HG03520 (cell line): Measurements from ENCODE around the gene SIGLEC7.
"Not testable (repeated sequence)": the region's sequence is repeated elsewhere in the genome, so short reads cannot be mapped to it uniquely, and the experiment has no call there.

ENCODE experiments used
- ATAC-seq: cut with Tn5 transposase; IDR thresholded peaks from one replicate; pipeline ENCODE4 v1.9.1; 2021; ENCODE audit warnings: mild to moderate bottlenecking, moderate library complexity; ENCODE audit not compliant: unreplicated experiment

Gene SIGLEC7

GRCh38 chr19:51166846-51167490 is 24.9 kb downstream of the SIGLEC7 start:
- ATAC-seq: no peak

DNA sequence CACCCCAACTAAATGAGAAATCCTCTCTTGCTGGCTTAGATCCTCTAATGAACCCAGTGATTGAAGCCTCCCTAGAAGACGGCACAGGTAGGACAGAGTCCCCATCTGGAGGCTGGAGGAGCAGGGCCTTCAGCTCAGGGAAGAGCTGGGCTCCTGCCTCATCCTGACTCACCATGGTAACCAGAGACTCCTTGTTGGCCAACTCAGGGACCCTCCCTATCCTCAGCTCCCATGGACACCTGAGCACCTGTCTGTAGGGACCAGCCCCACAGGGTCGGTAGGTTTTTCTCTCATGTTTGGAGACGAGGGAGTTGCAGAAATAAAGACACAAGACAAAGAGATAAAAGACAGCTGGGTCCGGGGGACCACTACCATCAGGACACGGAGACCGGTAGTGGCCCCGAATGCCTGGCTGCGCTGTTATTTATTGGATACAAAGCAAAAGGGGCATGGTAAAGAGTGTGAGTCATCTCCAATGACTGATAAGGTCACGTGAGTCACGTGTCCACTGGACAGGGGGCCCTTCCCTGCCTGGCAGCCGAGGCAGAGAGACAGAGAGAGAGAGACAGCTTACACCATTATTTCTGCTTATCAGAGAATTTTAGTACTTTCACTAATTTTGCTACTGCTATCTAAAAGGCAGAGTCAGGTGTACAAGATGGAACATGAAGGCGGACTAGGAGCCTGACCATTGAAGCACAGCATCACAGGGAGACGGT is 26.6 kb downstream of the SIGLEC7 start:
- ATAC-seq: no peak

GRCh38 chr19:51169283-51169918 is 27.3 kb downstream of the SIGLEC7 start:
- ATAC-seq: not testable (repeated sequence)

GRCh38 chr19:51172223-51172622 is 30.1 kb downstream of the SIGLEC7 start:
- no peak for ATAC-seq

DNA sequence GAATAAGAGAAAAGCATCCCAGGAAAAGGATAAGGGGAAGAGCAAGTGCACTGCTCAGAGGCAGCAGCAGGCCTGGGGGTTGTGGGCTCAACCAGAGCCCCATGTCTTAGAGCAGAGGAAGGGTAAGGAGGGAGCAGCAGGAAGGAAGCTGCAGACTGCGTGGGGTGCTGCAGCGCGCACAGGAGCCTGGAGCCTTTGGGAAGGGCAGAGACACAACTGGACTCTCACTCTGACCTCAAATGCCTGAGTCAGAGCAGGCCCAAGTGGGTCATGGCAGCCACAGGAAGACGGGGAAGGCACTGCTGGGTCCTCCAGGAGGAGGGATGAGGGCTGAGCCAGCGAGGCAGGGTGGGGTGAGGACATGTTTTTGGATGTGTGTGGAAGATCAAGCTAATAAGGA is 31.6 kb downstream of the SIGLEC7 start:
- no peak for ATAC-seq

DNA sequence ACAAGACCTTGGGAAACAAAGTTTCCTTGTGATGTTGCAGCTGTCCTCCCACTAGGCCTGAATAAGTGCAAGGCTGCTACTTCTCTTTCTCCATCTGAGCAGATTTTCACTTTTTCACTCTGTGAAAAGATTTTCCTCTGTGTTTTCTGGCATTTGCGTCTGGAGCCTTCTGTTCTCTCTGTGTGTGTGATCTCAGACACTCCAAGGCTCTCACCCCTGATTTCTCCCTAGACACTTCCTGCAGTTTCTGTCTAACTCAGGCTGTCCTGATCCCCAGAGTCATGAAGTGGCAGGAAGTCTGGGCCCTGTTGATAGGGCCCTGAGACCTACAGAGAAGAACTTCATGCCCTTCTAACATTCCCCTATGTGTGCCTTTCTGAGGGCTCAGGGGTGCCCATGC is 37.2 kb downstream of the SIGLEC7 start:
- ATAC-seq: no peak

GRCh38 chr19:51181377-51181912 is 39.3 kb downstream of the SIGLEC7 start:
- no peak for ATAC-seq

DNA sequence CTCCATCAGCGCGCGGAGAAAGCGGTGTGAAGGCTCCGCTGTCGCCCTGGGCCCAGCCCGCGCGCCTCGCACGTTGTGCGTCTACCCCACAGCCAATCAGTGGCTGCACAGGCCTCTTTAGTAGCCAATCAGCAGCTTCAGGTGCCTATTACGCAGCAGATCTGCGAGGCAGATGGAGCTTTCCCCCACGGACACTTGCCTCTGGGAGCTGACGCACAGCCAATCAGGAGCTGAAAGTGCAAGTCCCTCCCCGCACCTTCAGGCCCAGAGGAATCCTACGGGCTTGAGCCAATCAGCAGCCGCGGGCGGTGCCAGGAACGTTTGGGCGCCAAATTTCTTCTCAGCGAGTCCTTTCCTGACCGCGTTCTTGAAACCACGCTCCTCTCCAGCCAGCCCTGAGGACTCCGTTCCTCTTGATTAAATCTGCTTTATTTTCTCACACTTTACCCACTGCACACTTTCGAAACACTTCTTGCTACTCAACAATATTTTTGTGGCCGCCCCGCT is 39.9 kb downstream of the SIGLEC7 start:
- ATAC-seq: no peak

GRCh38 chr19:51183629-51184028 is 41.5 kb downstream of the SIGLEC7 start:
- no peak for ATAC-seq

GRCh38 chr19:51185069-51185867 is 43.2 kb downstream of the SIGLEC7 start:
- no peak for ATAC-seq

DNA sequence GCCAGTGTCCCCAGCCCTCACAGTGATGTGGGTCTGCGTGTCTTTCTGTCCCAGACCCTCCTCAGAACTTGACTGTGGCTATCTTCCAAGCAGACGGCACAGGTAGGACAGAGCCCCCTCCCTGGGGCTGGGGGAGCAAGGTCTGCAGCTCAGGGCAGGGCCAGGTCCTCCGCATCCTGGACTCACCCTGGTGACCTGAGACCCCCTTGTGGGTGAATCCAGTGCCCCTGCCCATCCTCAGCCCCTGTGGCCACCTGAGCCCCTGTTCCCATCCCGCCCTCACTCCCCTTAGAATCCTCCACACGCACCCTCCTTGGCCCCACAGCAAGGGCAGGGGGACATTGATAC is 43.7 kb downstream of the SIGLEC7 start:
- ATAC-seq: no peak

DNA sequence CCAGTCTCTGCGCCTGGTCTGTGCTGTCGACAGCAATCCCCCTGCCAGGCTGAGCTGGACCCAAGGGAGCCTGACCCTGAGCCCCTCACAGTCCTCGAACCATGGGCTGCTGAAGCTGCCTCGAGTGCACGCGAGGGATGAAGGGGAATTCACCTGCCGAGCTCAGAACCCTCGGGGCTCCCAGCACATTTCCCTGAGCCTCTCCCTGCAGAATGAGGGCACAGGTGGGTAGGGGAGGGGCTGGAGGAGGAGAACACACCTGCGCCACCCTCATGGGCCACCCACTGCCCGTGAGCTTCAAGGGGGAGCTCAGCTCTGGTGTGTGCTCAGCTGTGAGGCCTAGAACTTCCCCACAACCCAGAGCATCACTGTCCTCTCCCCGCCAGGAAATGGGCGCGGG is 44.2 kb downstream of the SIGLEC7 start:
- no peak for ATAC-seq

GRCh38 chr19:51187395-51188226 is 45.5 kb downstream of the SIGLEC7 start:
- no peak for ATAC-seq

- ATAC-seq: no peak
Observed at GRCh38 chr19:51188227-51188559, 46.1 kb downstream of the SIGLEC7 start.

GRCh38 chr19:51192689-51193088 is 50.6 kb downstream of the SIGLEC7 start:
- ATAC-seq: no peak

DNA sequence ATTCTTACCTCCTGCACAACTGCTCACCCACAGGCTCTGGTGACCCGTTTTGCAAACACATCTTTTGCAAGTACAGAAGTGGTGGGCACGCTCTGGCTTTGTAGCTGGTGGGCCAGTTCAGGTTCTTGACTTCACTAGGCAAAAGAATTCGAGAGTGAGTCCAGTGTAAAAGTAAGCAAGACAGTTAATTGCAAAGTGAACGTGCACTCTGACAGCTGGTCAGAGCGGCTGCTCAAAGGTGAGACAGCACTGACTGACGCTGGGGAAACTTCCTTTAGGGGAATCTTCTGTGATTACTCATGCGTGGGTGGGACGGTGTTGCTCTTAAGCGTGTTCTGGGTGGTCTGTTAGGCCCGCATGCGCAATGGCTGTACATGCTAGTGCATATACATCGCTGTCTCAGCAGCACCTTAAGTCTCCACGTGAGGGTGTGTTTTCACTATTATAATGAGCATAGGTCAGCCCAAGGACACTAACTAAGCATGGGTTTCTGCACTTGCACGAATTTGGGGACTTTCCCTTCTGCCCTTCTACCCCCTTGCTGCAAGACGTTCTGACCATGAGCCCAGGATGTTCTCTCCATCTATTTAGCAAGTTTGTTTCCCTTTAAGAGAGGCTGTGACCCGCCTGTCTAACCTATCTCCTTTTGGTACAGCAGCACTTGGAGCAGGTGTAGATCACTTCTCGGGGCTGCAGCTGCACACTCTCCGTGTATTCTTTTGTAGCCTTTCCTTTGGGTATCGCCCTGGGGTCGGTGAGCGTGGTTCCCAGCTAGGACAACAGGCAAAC is 52.6 kb downstream of the SIGLEC7 start:
- ATAC-seq: peak; percentile 51

- no peak for ATAC-seq
Observed at GRCh38 chr19:51195316-51195586, 53.1 kb downstream of the SIGLEC7 start.

DNA sequence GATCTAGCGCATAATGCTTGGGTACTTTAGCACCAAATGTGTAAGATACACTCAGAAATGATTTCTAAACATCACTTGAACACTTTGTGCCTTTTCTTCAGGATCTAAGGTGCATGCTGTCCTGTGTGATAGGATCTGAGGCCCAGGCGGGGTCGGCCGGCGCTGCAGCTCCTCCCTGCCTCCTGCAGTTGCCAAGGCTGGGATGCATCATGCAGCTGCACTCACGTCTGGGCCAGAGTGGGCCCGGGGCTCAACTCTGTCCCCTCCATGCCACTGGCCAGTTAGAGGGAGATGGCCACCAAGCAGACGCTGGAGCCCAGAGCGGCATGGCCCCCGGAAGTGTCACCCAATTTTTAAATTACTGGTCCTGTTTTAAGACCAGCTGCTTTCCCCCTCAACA is 53.5 kb downstream of the SIGLEC7 start:
- no peak for ATAC-seq

- ATAC-seq: no peak
Observed at GRCh38 chr19:51196181-51196580, 54.1 kb downstream of the SIGLEC7 start.

DNA sequence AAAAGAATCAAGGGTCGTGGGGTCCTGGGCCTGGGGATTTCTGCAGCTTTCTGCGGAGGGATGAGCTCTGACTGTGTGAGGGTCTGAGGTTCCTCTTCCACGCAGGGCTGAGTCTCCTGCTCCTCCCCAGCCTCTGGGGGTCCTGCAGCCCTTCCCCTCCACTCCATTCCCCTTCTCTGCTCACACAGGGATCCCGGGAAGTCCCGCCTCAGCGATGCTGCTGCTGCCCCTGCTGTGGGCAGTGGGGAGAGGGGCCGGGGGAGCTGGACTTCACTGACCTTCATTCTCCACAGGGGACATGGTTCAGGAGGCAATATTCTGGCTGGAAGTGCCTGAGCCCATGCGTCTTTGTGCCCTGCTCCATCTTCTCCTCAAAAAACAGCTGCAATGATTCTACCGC is 56.5 kb downstream of the SIGLEC7 start:
- ATAC-seq: no peak
